Bronchial epithelial cell (primary cell): ENCODE data around the gene EDEM2. TPM values are rescaled to one million over a fixed set of nuclear protein-coding genes. Genes with fewer than 3 reads are reported as not detected.
"Not testable (repeated sequence)": the region's sequence is repeated elsewhere in the genome, so short reads cannot be mapped to it uniquely, and the experiment has no call there.

Experiments used
- DNase-seq: peaks from one replicate; pipeline ENCODE4 v3.0.0-alpha.2; 2010; ENCODE audit warnings: low read depth
- FAIRE-seq: peaks from 2 replicates; lab custom pipeline; 2011; peaks lifted over from hg19 to GRCh38; lab: Jason Lieb, UNC
- H3K27me3 ChIP-seq: 2 replicates; pipeline ENCODE4 v1.5.1; 2011; ENCODE audit warnings: low read length; ENCODE audit not compliant: control insufficient read depth, insufficient read depth
- H3K36me3 ChIP-seq: 2 replicates; pipeline ENCODE4 v1.5.1; 2011; ENCODE audit warnings: low read length; ENCODE audit not compliant: control insufficient read depth, insufficient read depth
- H3K4me3 ChIP-seq: 2 replicates; pipeline ENCODE4 v1.5.1; 2011; ENCODE audit warnings: mild to moderate bottlenecking, low read depth, low read length, control low read depth
- CTCF ChIP-seq: IDR thresholded peaks from 2 replicates; pipeline ENCODE4 v1.5.1; 2011; ENCODE audit warnings: mild to moderate bottlenecking, moderate library complexity, low read length, control low read depth, inconsistent platforms; ENCODE audit not compliant: insufficient read depth, severe bottlenecking
- total RNA-seq: library from RNA; depleted of rRNA; stranded (reverse); fragments of >200 nt; gene quantifications from 2 replicates; pipeline ENCODE4 v1.2.1, GENCODE V29; 2014

EDEM2 gene
- total RNA-seq, 1 donor from 2014 or later: 36.3 TPM

DNA sequence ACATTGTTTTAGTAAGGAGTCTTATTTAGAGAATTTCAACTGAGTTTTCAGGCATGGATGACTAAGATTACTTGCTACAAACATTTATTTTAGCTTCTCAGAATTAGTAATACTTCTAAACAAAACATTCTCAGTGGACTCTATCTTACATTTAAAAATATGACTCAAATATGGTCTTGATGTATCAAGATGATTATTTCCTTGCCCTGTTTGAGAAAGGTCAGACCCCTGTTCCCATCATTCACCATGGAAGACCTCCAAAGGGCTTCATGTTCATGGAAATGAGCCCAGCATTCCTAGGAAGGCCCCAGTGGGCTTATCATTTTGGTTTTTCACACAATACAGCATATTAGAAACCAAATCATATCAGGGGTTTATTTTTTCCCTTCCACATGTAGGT, 29.9 kb downstream of the EDEM2 start:
- no peak for TF ChIP-seq CTCF
- peaks cover 6% of the 10 kb centered on the region for H3K36me3 ChIP-seq
- no peak for FAIRE-seq

DNA sequence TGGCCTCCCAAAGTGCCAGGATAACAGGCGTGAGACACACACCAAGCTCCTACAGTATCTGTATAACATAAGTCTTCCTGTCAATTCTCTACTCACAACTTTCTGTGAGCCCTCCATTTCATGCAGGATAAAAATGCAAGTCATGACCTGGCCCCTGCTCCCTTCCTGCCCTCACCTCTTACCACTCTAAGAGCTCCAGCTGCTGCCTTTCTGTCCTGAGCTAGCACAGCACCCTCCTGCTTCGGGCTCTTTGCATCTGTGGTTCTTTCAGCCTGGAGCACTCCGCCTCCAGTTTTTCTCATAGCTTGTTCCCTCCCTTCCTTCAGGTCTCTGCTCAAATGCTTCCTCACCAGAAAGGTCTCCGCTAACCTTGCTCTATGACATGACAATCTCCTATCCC, 30.9 kb downstream of the EDEM2 start:
- H3K27me3 ChIP-seq: no peaks in the 10 kb centered on the region
- no peak overlapping the region for H3K4me3 ChIP-seq
- TF ChIP-seq CTCF: no peak
- no peak for DNase-seq
- no peak for FAIRE-seq
- peaks cover 5% of the 10 kb centered on the region for H3K36me3 ChIP-seq

More for the DNA sequence above, 29.9 kb downstream of the EDEM2 start:
- Histone ChIP-seq H3K27me3 (no peaks in the 10 kb centered on the region), H3K4me3 (no peak overlapping the region)
- DNase-seq: no peak

GRCh38 chr20:35115606-35116005, 31.5 kb downstream of the EDEM2 start:
- no peak for DNase-seq
- Histone ChIP-seq H3K27me3 (no peaks in the 10 kb centered on the region), H3K4me3 (no peak overlapping the region), H3K36me3 (peaks cover 5% of the 10 kb centered on the region)
- no peak for TF ChIP-seq CTCF
- no peak for FAIRE-seq

- DNase-seq, H3K36me3 ChIP-seq, H3K4me3 ChIP-seq, H3K27me3 ChIP-seq, FAIRE-seq: not testable (repeated sequence)
Measured at GRCh38 chr20:35112276-35112675, 34.9 kb downstream of the EDEM2 start.

DNA sequence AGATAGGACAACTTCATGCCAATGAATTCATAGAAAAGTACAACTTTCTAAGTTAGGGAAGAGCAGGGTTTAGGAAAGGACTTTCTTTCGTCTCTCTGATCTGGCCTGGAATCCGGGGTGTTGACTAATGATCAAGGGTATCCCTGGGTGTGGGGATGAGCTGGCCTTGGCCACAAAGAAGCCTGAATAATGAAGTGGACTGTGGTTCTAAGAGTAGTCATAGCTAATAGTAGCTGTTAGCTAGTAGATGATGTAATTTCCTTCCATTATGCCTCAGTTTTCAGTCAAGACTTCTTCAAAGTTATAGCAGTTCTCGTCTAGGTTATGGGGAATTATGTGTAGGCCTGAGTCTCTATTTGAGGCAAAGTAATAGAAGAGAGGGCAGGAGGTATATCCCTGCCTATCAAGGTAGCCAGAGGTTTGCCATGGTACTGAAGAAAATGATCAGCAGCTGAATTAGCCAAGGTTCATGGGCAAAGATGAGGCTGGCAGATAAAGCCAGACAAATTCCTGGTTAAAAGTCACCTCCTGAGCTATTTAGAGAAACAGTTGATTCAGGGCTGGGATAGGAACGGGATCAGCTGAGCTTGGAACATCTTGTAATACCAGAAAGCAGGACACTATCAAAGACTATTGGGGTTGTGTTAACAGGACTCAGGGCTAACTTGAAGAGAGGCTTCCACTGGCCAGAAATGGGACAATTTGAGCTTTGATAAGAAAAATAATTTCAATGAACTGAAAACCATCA, 35.8 kb downstream of the EDEM2 start:
- Histone ChIP-seq H3K27me3 (no peaks in the 10 kb centered on the region), H3K36me3 (peaks cover under 1% of the 10 kb centered on the region), H3K4me3 (no peak overlapping the region)
- FAIRE-seq (peak; percentile 32), DNase-seq (peak; percentile 94)
- TF ChIP-seq CTCF: no peak

- no peak overlapping the region for H3K4me3 ChIP-seq
- H3K36me3 ChIP-seq: no peaks in the 10 kb centered on the region
- FAIRE-seq: no peak
- TF ChIP-seq CTCF: no peak
- DNase-seq: peak; percentile 96
- no peaks in the 10 kb centered on the region for H3K27me3 ChIP-seq
Measured at GRCh38 chr20:35108921-35109320, 38.2 kb downstream of the EDEM2 start.
